ENCODE measurements around the gene CFAP20DC. TPM values are rescaled to one million over a fixed set of nuclear protein-coding genes. Genes with fewer than 3 reads are reported as not detected.

CFAP20DC gene
- total and polyA plus RNA-seq, 2 experiments from 2014 or later: 7.4 to 11.4 TPM

DNA sequence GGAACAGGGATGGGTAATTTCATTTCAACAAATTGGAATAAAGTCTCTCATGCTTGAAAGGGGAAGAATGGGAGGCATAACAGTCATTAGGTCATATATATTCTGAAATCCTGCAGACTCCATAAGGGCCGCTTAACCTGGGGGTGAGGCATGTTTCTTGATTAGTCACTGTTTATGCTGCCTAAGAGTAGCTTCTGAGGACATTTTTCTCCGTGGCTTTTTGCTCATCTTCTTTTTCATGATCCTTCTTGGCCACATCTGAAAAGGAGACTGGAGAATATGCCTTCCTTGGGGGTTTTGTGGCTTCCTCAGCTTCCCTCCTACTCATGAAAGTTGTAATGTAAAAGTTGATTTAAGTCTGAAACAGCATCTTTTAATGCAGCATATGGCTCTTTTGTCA is 20.0 kb upstream of the CFAP20DC start:
- peaks cover 6% of the 10 kb centered on the region for H3K27me3 Mint-ChIP-seq (ENCODE audit: insufficient read depth, low read depth, poor library complexity)
- Histone ChIP-seq H3K36me3 (ENCODE audit: insufficient read depth) (no peaks in the 10 kb centered on the region), H3K27ac (ENCODE audit: low read depth) (no peak overlapping the region), H2AFZ (no peak overlapping the region), H4K20me1 (replicated peaks; ENCODE audit: insufficient read depth) (no peaks in the 10 kb centered on the region), H3K4me2 (no peak overlapping the region), H3K4me3 (no peak overlapping the region), H3K27me3 (ENCODE audit: insufficient read depth) (no peaks in the 10 kb centered on the region), H3K9me2 (ENCODE audit: insufficient read depth) (no peaks in the 10 kb centered on the region), H3K79me2 (replicated peaks; ENCODE audit: insufficient read depth) (no peaks in the 10 kb centered on the region), H3F3A (replicated peaks; ENCODE audit: low read depth) (no peaks in the 10 kb centered on the region), H3K4me1 (ENCODE audit: insufficient read depth) (0 out of 2 replicates have a peak, but pooled peaks cover 7% of the 10 kb centered on the region)
- H3K4me3 Mint-ChIP-seq: no peak overlapping the region
- no peaks in the 10 kb centered on the region; the same call in 2 of the 3 replicates for H3K9me3 Mint-ChIP-seq
- DNase-seq (ENCODE audit: low spot score) (no peak), ATAC-seq (no peak)
- peaks cover 12% of the 10 kb centered on the region for H3K4me1 Mint-ChIP-seq
- H3K36me3 Mint-ChIP-seq (ENCODE audit: low read depth): no peaks in the 10 kb centered on the region
- H3K27ac Mint-ChIP-seq: no peak overlapping the region
- TF ChIP-seq ETS1 (IDR thresholded peaks at IDR 0.05) (no peak), EZH2 (IDR thresholded peaks at IDR 0.05; ENCODE audit: low read depth, unreplicated experiment) (no peak), ZNF114 (CRISPR knock-in tag; IDR thresholded peaks at IDR 0.05) (no peak), CTCF (conservative IDR thresholded peaks at IDR 0.05; ENCODE audit: low read depth in 2 of 2) (no peak), ZNF462 (CRISPR knock-in tag; IDR thresholded peaks at IDR 0.05) (no peak), EZH2phosphoT487 (IDR thresholded peaks at IDR 0.05; ENCODE audit: unreplicated experiment) (no peak), STAT1 (IDR thresholded peaks at IDR 0.05; ENCODE audit: unreplicated experiment) (no peak), NANOG (IDR thresholded peaks at IDR 0.05; ENCODE audit: borderline replicate concordance) (no peak), CREB1 (CRISPR knock-in tag; IDR thresholded peaks at IDR 0.05; ENCODE audit: low read depth) (no peak), JUNB (IDR thresholded peaks at IDR 0.05; ENCODE audit: unreplicated experiment) (no peak), POLR2AphosphoS5 (IDR thresholded peaks at IDR 0.05; ENCODE audit: low read depth) (no peak), REST (IDR thresholded peaks at IDR 0.05; ENCODE audit: unreplicated experiment) (no peak), ZNF331 (CRISPR knock-in tag; IDR thresholded peaks at IDR 0.05; ENCODE audit: low read depth) (no peak)
